Gastrocnemius medialis (tissue), 4 donors: Measurements from ENCODE around the gene PARD3.

Experiments used
- POLR2A ChIP-seq, 2 donors: fragments of 450-650 bp; IDR thresholded peaks; one replicate each; pipeline ENCODE4 v1.6.1; 2017; ENCODE audit warnings: antibody characterized with exemption in 2 of 2, mild to moderate bottlenecking in 2 of 2, moderate library complexity in 2 of 2
- TF ChIP-seq, protein P1 (sequence below), 5 experiments: fragments of 450-650 bp in 3 of 5; fragments of 200-600 bp in 2 of 5; sonication (generic) in 2 of 5; IDR thresholded peaks in 4 of 5; conservative IDR thresholded peaks in 1 of 5; 1 replicate in 4 of 5; 2 replicates in 1 of 5; pipeline ENCODE4 v1.5.1; 2016 to 2019; ENCODE audit warnings: antibody characterized with exemption in 5 of 5, mild to moderate bottlenecking in 3 of 5, moderate library complexity in 3 of 5

DNA sequence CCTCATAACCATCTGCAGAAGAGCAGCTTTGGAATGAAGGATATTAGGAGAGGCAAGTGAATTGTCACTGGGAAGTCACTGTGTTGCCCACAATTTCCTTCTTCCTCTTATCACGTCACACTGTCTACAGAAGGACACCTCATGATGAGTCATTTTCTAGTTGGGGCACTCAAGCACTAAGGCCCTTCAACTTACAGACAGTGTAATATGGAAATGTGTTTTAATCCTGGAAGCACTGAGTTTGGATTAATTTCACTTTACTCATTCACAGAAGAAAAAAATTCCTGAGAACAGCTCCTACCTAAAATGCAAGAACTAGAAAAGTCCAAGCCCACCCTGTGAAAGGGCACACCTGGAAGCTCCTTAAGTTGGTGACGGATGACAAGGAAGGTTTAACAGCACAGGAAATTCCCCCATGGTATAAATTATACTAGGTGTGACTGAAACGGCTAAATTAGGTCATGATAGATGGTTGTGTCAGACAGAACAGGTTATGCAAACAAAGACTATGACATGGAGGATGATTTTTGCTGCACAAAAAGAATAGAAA, 56.6 kb downstream of the PARD3 start:
- TF ChIP-seq, protein P1, sequence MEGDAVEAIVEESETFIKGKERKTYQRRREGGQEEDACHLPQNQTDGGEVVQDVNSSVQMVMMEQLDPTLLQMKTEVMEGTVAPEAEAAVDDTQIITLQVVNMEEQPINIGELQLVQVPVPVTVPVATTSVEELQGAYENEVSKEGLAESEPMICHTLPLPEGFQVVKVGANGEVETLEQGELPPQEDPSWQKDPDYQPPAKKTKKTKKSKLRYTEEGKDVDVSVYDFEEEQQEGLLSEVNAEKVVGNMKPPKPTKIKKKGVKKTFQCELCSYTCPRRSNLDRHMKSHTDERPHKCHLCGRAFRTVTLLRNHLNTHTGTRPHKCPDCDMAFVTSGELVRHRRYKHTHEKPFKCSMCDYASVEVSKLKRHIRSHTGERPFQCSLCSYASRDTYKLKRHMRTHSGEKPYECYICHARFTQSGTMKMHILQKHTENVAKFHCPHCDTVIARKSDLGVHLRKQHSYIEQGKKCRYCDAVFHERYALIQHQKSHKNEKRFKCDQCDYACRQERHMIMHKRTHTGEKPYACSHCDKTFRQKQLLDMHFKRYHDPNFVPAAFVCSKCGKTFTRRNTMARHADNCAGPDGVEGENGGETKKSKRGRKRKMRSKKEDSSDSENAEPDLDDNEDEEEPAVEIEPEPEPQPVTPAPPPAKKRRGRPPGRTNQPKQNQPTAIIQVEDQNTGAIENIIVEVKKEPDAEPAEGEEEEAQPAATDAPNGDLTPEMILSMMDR (IDR thresholded peaks at IDR 0.05 in 4 of 5, conservative IDR thresholded peaks at IDR 0.05 in 1 of 5): no peak
- TF ChIP-seq POLR2A (IDR thresholded peaks at IDR 0.05): no peak
